GM21423 (cell line): ENCODE results near the gene ADAMTS17.

Experiments used
- ATAC-seq: cut with Tn5 transposase; IDR thresholded peaks from one replicate; pipeline ENCODE4 v1.9.1; 2021; ENCODE audit warnings: mild to moderate bottlenecking, moderate library complexity; ENCODE audit not compliant: unreplicated experiment

The ADAMTS17 gene

DNA sequence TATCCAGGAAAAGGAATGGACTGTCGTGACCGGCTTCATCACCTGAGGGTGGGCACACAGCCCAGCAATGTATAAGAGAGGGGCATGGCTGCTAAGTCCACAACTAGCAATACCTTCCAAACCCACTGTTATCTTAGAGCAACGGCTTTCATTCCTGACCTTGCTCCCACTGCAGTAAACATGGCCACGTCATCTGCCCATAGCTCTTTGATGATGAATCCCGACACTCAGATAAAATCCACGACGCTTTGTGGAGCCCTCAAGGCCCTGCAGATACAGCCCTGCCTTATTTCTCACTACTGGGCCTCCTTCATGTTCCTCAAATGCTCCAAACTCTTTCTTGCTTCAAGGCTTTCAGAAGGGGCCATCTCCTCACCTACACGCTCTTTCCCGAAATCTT is 114.0 kb downstream of the ADAMTS17 start:
- ATAC-seq, result no peak

DNA sequence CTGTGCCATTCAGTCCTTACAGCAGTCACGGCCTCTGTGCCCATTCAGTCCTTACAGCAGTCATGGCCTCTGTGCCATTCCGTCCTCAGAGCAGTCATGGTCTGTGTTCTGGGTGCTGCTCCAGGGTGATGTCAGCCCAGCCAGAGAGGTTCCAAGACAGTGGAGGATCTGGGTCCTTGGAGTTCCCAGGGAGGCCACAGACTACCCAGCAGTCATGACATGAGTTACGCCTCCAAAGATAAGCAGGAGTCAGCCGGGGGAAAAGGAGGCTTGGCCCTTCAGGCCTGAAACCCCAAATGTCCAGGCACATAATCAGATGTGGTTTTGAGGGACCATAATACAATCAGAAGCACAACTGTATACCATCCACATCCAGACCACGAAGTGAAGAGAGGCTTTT is 115.7 kb downstream of the ADAMTS17 start:
- ATAC-seq, result no peak

DNA sequence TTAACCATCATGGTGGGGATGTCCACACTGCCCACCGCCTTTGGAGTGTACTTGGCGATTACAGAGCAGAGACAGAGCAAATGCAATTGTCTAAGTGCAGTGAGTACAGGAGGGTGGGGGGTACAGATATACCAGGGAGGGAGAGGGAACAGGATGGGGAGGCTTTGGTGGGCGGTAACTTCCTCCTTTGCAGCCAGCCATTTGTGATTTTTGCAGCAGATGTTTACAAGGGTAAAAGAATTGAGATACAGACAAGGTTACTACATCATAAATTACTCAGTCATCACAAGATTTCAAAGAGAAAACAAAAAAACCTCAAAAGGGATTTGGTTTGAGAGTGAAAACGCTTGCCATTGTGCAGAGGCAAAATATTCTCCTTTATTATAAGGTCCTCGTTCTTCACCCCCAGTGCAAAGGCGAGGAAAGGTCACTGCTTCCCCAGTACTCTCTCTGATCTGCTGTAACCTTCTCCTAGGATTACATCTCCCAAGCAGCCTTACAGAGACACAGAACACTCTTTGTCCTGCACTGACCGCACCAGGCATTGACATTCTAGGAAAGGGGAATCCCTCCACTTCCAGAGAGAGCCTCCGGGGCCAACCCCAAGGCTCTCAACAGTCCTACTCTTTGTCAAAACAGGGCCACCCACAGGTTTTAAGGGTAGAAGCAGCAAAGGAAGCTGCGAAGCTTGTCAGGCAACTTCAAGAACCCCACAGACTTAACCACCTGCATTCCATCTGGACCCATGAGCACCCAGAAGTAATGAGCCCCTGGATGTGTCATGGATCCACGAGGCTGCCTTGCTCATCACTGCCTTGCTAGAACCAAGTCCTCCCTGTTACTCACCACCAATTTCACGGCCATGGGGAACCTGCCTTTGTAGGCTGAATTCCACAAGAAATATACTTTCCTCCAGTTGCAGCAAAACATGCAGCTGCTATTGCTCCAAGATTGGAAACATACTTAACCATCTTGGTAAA is 117.3 kb downstream of the ADAMTS17 start:
- ATAC-seq, result no peak

DNA sequence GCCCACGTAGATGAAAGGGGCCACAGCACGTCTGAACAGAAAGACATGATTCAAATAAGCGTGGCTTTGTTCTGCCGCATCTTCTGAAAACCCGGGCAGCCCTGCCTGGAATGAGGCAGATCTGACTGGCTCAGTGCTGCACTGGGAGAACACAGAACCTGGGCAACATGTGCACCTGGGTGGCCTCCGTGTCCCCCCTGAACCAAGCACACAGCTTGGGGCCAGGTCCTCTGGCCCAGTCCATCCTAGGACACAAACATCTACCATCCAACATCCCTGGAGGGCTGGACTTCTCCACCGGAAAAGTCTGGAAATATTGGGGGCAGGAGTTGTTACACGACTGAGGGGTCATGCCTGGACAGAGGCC is 119.4 kb downstream of the ADAMTS17 start:
- no peak for ATAC-seq

DNA sequence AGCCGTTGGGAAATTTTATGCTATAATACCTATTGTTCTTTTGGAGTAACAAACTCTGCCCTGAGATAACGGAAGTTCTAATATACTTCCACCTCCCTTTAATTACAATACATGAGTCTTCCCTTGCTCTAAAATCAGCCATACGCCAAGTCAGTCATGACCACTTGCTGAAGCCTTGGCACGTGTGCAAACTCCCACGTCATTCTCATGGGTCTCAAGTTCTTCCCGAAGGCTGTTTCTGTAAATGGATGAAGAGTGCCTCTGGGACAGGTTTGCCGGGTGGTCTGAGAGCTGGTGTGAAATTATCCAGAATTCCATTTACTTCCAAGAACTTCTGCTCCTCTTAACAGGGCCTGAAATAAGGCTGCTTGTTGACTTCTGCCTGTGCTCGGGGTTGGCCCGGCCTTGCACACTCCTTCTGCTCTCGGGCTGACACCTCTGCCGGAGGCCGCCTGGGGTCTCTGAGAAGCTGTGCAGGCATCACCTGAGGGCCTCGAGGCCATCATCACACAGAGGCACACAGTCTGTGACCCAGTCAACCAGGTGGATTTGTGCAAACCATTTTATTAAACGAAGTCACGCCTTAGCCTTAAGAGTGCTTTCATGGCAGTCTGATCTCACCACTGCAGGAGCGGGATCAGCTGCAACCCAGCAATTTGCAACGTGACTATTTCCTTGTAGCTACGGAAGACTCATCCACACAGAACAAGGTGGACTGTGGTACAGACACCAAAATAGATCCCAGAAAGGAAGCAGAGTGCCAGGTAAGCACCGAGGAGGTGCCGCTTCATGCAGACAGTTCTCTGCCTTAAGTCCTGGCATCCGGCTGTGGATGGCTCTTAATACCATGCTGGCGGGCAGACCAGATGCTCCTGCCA is 120.1 kb downstream of the ADAMTS17 start:
- no peak for ATAC-seq

DNA sequence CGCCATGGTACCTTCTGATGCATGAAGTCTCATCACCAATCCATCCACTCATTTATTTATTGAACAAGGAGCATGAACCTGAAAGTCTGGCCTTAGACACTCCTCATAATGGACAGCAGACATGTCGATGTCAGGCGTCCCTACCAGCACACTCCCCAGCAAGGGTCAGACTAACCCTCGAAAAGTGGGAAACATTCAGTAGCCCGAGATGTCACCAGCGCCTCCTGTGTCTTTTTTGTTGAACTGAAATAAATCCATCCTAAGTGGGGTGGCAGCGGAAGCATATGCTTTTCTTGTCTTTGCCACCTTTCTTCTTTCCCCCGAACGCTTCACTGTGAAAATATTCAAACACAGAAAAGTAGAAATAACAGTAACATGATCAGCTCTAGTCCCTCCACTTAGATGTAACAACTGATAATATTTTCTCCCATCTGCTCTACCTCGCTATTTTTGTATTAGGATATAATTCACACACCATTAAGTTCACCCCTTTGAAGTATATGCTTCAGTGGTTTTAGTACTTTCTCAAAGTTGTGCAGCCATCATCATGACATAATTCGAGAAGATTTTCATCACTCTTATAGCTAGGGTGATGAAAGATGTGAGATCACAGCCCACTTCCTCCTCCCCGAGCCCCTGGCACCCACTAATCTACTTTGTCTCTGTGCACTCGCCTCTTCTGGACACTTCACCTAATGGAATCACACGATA is 121.6 kb downstream of the ADAMTS17 start:
- no peak for ATAC-seq

DNA sequence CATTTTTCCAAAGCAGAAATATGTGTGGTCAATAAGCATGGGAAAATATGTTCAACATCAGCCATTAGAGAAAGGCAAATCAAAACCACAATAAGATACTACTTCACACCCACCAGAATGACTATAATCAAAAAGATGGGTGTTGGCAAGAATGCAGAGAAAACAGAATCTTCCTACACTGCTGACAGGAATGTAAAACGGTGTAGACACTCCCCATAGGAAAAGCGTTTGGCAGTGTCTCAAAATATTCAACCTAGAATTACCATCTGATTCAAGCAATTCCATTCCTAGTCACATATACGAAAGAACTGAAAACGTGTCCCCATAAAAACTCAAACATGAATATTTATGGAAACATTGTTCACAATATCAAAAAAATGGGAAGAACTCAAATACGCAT is 123.3 kb downstream of the ADAMTS17 start:
- no peak for ATAC-seq

DNA sequence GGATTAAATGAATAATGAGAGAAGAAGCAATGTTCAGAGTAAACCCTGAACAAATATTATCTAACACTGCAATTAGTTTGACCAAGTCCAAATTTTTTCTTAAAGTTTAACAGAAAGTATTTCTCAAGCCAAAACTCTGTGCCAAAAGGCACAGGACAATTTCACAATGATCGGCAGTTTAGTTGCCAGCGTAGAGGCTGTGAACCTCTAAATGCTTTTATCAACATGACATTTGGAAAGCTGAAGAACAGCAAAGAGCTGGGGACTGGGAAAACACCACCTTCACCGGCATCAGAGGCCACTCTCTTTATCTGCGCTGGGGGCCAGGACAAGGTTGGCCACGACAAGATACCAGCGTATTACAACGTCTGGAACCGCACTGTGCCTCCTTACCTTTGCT is 125.6 kb downstream of the ADAMTS17 start:
- no peak for ATAC-seq

DNA sequence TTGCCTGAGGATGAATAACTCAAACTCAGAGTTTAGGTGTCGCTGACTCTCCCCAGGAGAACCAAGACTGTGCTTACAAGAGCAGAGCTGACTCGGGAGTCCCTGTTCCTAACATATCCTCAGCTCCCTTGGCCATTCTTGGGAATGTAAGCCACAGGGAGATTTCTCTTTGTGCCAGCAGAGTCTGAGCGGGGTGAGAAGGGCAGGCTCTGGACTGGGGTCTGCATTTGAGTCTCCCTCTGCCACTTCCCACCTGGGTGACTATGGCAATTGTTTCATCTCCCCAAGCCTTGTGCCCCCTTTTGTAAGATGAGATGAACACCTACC is 126.0 kb downstream of the ADAMTS17 start:
- no peak for ATAC-seq

DNA sequence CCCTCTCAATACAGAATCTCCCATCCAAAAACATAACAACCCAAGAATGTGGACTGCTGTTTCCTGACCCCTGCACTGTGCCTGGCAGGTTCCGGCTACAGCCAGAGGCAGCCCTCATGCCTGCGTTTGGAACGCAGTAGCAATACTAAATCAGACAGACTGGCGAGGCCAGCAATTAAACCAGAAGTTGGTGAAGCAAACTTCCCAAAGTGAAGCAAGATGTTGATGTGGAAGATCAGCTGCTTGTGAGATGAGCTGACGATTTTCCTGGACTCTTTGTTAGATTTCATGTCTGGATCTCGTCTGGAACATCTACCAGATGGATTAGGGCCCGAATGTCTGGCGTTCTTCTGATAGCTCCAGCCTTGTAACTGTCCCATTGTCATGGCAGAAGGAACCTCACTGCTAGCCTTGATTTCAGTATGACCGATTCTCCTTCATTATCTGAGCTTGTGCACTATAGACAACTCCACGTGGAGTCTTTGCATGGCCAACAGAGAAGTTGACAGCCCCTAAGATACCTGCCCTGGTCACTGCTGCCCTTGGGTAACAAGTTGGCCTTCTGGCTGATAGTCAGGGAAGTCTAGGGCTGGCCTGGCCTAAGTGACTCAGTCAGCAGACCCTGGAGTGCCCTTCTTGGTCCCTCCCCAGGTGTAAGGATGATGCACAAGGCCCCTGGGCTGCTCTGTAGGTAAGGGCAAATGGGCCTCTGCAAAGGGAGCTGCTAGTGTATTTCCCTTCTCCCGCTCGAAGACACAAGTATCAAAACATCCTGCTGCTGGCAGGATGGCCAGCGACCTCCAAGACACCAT is 126.5 kb downstream of the ADAMTS17 start:
- ATAC-seq, result no peak

DNA sequence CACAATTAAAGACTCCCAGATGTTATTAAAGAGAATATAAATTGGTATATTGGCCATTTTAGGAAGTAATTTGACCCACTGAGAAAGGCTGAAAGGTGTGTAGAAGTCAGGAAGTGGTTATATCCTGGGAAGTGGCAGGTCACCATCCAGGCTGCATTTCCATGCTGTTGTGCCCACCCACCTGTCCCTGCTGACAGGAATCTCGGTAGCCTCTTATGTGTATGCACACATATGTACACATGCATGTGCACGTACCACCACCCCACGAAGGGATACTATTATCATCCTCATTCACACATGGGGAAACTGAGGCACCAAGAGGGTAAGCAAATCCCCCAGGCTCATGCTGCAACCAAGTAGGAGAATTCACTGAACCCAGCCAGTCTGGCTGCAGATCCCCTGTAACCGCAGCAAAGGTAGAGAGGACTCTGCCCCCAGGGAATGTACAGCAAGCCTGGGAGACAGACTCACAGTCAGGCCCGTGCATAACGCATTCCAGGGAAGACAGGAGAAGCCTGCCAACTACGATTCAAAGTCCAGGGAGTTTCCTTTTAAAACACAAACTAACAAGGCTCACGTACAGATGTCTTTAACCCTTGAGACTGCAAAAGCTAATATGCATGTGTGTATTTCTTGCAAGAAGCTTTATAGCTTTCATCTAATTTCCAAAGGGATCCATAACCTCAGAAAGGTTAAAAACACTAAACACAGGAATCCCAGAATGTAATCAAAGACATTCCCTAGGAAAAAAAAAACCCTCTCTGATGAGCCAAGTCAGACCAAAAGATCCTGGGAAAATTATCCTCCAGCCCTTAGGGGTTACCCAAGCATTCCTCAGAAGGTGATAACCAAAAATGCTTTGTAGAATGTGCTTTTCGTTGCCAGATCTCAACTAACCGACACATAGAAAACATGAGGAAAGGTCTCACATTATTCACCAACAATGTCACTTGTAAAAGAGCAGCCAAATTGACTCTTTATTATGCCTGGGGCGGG is 129.6 kb downstream of the ADAMTS17 start:
- ATAC-seq, result no peak

DNA sequence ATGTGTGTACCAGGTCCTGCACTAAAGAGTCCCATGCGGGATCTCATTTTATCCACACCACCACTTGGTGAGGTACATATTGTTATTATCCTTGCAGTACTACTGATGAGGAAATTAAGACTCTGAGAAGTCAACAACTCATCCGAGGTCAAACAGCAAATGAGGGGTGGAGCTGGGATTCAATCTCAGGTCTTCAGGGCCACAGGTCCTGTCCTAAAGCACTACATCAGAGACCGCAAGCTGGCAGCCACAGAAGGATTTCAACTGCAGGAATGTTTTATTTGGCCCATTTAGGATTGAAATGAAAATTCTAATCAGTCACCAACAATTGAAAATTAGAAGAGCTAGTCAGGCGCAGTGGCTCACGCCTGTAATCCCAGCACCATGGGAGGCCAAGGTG is 131.4 kb downstream of the ADAMTS17 start:
- ATAC-seq, result no peak

DNA sequence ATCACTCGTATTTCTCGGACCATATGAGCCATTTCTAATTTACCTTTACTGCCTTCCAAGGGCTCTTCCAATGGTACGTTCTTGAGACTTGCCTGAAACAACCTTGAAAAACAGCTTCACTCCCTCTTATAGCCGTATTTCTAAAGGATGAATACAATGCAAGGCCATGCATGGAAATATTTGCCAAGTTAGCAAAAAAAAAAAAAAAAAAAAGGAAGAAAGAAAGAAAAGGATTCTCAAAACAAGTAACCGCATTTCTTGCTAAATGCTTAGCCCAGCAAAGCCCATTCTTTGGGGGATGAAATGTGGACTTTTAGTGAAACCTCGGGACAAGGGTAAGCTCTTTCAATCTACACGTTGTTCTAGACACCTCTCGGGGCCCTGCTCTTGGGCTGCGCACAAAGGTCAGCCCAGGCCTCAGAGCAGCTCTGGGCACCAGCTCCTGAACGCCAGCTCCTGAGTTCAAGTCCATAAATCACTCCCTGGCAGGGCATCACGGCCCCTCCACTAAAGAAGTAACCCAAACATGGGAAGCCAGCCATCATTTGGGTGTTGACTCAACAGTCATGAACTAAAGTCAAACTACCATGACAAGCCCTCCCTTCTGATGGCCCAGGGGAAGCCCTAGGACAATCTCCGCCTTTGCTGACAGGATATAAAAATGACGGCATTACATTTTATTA is 132.7 kb downstream of the ADAMTS17 start:
- ATAC-seq, result no peak

DNA sequence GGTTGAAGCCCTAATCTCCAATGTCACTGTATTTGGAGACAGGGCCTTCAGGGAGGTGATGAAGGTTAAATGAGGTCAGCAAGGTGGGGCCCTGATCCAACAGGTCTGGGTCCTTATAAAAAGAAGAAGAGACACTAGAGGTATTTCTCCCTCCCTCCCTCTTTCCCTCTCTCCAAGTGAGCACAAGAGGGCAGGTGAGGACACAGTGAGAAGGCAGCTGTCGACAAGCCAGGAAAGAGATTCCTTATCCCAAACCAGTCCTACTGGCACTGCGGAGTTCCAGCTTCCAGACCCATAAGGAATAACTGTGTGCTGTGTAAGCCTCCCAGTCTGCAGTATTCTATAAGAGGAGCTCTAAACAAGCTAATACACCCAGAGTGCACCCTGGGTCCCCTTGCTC is 134.7 kb downstream of the ADAMTS17 start:
- no peak for ATAC-seq

DNA sequence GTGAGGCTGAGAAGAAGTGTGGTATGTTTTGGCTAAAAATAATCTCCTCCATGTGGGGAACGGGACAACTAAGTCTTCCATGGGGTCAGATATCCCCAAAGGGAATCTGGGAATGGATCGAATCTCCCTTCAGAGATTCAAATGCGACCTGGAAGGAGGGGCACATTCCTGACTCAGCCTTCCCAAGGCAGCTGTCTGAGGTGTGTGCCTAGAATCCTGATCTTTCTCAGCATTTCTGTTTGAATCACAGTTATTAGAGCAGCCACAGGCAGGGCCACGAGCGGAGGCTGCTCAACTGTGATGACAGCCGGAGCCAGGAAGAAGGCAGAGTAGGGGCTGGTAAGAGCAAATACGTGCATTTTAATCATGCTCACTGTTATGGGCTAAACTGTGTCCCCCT is 135.1 kb downstream of the ADAMTS17 start:
- no peak for ATAC-seq

DNA sequence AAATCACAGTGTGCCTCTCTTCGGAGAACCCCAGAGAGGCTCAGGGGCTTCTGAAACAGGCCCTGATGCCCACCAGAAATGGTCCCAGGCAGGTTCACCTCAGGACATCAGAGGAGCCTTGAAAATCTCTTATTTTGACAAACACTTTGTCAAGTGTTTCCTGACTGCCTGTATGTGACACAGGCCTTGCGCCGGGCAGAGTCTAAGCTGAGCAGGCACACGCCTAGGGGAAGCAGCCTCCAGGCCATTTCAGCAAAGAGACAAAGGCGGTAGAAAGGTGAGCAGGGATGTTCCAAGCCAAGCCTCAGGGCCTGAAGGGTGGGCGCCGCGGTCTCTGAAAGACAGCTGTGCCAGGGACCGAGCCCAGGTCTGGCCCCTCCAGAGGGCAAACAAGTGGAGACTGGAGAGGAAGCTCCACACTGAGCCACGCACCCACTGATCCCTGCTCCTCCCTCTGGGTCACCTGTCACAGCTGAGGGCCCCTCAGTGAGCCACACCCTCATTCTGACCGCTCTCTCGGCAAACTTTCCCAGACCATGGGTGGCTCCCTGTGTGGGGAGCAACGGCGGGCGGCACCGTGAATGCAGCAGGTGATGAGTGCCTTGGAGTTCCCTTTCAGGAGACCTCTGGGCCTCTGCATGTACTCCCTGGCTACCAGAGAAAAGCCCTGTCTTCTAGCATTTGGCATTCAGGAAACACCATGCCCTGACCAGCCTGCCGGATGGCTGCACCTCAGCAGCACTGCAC is 136.1 kb downstream of the ADAMTS17 start:
- ATAC-seq, result no peak

DNA sequence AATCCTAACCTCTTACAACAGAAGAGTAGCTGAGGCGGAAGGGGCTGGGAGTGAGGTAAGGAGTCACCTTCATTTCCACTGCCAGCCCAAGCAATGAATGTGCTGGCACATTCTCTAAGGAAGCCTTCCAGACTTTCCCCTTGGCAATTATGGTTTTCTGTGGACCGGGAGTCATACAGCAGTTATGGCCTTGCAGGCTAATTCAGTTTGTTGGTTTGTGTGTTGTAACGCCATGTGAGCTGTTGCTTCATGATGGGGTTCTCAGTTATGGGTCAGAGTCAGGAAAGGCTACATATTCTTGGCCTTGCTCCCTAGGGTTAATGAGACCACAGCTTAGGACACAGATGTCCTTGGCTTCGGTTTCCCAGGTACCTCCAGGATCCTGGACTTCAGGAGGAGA is 137.0 kb downstream of the ADAMTS17 start:
- no peak for ATAC-seq

DNA sequence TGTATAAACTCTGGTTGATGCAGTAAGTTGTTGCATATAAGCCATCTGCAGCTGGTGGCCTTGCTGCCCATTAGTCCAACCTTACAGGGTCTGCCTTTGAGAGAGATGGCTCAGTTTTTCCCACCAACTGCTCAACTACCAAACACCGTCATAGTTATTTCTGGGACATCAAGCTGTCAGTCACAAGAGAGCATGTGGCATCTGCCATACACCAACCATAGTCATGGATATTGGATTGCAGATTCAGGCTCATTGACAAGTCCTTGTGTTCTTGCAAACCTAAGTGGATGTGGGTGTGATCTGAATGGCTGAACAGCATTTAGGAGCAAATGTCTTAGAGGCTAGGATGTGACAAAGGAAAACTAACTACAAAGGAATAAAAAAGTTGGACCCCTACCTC is 137.6 kb downstream of the ADAMTS17 start:
- no peak for ATAC-seq
